T-helper 1 cell (primary cell): ENCODE results near the gene LARGE1.
"Not testable (repeated sequence)": the region's sequence is repeated elsewhere in the genome, so short reads cannot be mapped to it uniquely, and the experiment has no call there.

Source experiments
- DNase-seq, 5 donors: peaks; one replicate each; pipeline ENCODE4 v3.0.0-alpha.2; 2012 to 2020

LARGE1 gene

GRCh38 chr22:33883961-33884808 lies 36.1 kb downstream of the LARGE1 start:
- DNase-seq = no peak

GRCh38 chr22:33883561-33883960 lies 36.7 kb downstream of the LARGE1 start:
- no peak for DNase-seq

- no peak for DNase-seq
Observed at GRCh38 chr22:33882991-33883390, 37.3 kb downstream of the LARGE1 start.

- no peak for DNase-seq
Observed at GRCh38 chr22:33880986-33881385, 39.3 kb downstream of the LARGE1 start.

- DNase-seq = no peak
Observed at GRCh38 chr22:33879796-33880195, 40.5 kb downstream of the LARGE1 start.

- DNase-seq = no peak
Observed at GRCh38 chr22:33875316-33875715, 45.0 kb downstream of the LARGE1 start.

GRCh38 chr22:33874206-33874605 lies 46.1 kb downstream of the LARGE1 start:
- DNase-seq = no peak

- DNase-seq = no peak
Observed at GRCh38 chr22:33873666-33874065, 46.6 kb downstream of the LARGE1 start.

GRCh38 chr22:33873186-33873585 lies 47.1 kb downstream of the LARGE1 start:
- DNase-seq = no peak

GRCh38 chr22:33871935-33872334 lies 48.3 kb downstream of the LARGE1 start:
- no peak for DNase-seq

GRCh38 chr22:33869946-33870345 lies 50.3 kb downstream of the LARGE1 start:
- no peak for DNase-seq

- no peak for DNase-seq
Observed at GRCh38 chr22:33867971-33868370, 52.3 kb downstream of the LARGE1 start.

- no peak for DNase-seq
Observed at GRCh38 chr22:33867118-33867866, 53.0 kb downstream of the LARGE1 start.

- DNase-seq = no peak
Observed at GRCh38 chr22:33866511-33866910, 53.8 kb downstream of the LARGE1 start.

GRCh38 chr22:33865996-33866395 lies 54.3 kb downstream of the LARGE1 start:
- DNase-seq = no peak

- no peak for DNase-seq
Observed at GRCh38 chr22:33865248-33865647, 55.0 kb downstream of the LARGE1 start.

- DNase-seq = no peak
Observed at GRCh38 chr22:33864723-33865130, 55.5 kb downstream of the LARGE1 start.

- no peak for DNase-seq
Observed at GRCh38 chr22:33861216-33861875, 58.9 kb downstream of the LARGE1 start.

GRCh38 chr22:33860386-33860785 lies 59.9 kb downstream of the LARGE1 start:
- no peak for DNase-seq

GRCh38 chr22:33859311-33859710 lies 61.0 kb downstream of the LARGE1 start:
- DNase-seq = no peak

GRCh38 chr22:33858653-33859052 lies 61.6 kb downstream of the LARGE1 start:
- DNase-seq = not testable (repeated sequence)

GRCh38 chr22:33857767-33858166 lies 62.5 kb downstream of the LARGE1 start:
- not testable (repeated sequence) for DNase-seq

GRCh38 chr22:33854724-33855123 lies 65.6 kb downstream of the LARGE1 start:
- DNase-seq = no peak
